Pancreas (tissue), 10 donors: ENCODE results near the gene OPCML. TPM values are rescaled to one million over a fixed set of nuclear protein-coding genes. Genes with fewer than 3 reads are reported as not detected.

ENCODE experiments used
- ATAC-seq, 4 donors: fragments of 200-7000 bp; cut with Tn5 transposase; one replicate each; pipeline versions ENCODE4 v1.8.0 to v1.9.1; 2020; ENCODE audit warnings: mild to moderate bottlenecking in 4 of 4, moderate library complexity in 4 of 4
- DNase-seq, 6 donors: peaks; one replicate each; pipeline ENCODE4 v3.0.0-alpha.2; 2020
- FAIRE-seq: peaks from 2 replicates; lab custom pipeline; 2012; peaks lifted over from hg19 to GRCh38; lab: Jason Lieb, UNC
- H3K27ac ChIP-seq, 4 donors: fragments of 200-600 bp; sonication (generic); 1 replicate in 3 of 4; 2 replicates in 1 of 4; pipeline versions ENCODE4 v1.5.0 to v1.8.0; 2020
- H3K27me3 ChIP-seq, 4 donors: fragments of 200-600 bp; one replicate each; pipeline ENCODE4 v1.8.0; 2021
- H3K36me3 ChIP-seq, 3 donors: fragments of 200-600 bp; sonication (generic) in 1 of 3; one replicate each; pipeline versions ENCODE4 v1.5.0 to v1.8.0; 2020 to 2021
- H3K4me1 ChIP-seq, 3 donors: fragments of 200-600 bp; one replicate each; pipeline ENCODE4 v1.8.0; 2021
- H3K4me3 ChIP-seq, 4 donors: fragments of 200-600 bp; sonication (generic) in 2 of 4; one replicate each; pipeline versions ENCODE4 v1.5.0 to v1.8.0; 2020 to 2021
- H3K9me3 ChIP-seq, 4 donors: fragments of 200-600 bp; one replicate each; pipeline ENCODE4 v1.8.0; 2021
- CTCF ChIP-seq, 4 donors: fragments of 200-600 bp; sonication (generic) in 3 of 4; IDR thresholded peaks; one replicate each; pipeline versions ENCODE4 v1.5.0 to v1.8.0; 2021; ENCODE audit warnings: antibody characterized with exemption in 4 of 4
- WGBS, 2 donors: extraction: QIAGEN DNeasy Blood & Tissue Kit; methylation state at CpG; one replicate each; pipeline ENCODE4 v1.1.7; 2013; 5-methylcytosine and 5-hydroxymethylcytosine counted together
- intact Hi-C, 3 donors: fragments of 100-400 bp; cut with DNase I; formaldehyde crosslinking; loops; one replicate each; pipeline versions ENCODE4 v1.11.1 to v1.14.2; 2022
- polyA plus RNA-seq, 2 donors: library from polyadenylated mRNA; stranded (reverse); fragments of 200-250 nt; gene quantifications; one replicate each; pipeline ENCODE4 v1.2.3, GENCODE V29; 2013
- total RNA-seq, 6 donors: library from RNA; stranded (reverse); fragmentation: NEBNext Ultra II Directional in 4 of 6; extraction: Animal tissue kit (Norgen Biotek cat#: 25700) in 4 of 6; gene quantifications; one replicate each; pipeline versions ENCODE4 v1.2.1 to v1.2.4, GENCODE V29; 2021 to 2023
- donor health status: healthy with polysubstance abuse.
- donor health status: DM: no; HTN: no; CAD: no; lungs with moderate emphysema.
- donor health status: DM: no; HTN: no; CAD: no.
- donor health status: control.
- donor health status: control.
- donor health status: Bipolar disorder and iron deficiency.
- donor health status: DM: yes; HTN: yes; CAD: no.
- donor health status: DM: no; HTN: no; CAD: no.
- donor health status: DM: no; HTN: no; CAD: no.
- donor health status: DM: yes; HTN: yes; CAD: no.

The OPCML gene
- total and polyA plus RNA-seq, 8 donors: 0.05 to 0.31 (median 0.19) TPM

- no peaks in the 10 kb centered on the region for H3K4me1 ChIP-seq
- H3K36me3 ChIP-seq: no peaks in the 10 kb centered on the region
- no peak overlapping the region for H3K4me3 ChIP-seq
- no peak for TF ChIP-seq CTCF (IDR thresholded peaks at IDR 0.05)
- ATAC-seq (no peak), DNase-seq (no peak), FAIRE-seq (no peak)
- intact Hi-C loops: no loop called here
- no peak overlapping the region for H3K27ac ChIP-seq
- WGBS, 2 donors: 65 to 78% methylated on average over 4 of the region's 4 CpGs
- no peaks in the 10 kb centered on the region for H3K27me3 ChIP-seq
- no peaks in the 10 kb centered on the region for H3K9me3 ChIP-seq
Observed at GRCh38 chr11:132631989-132632388, 900.3 kb downstream of the OPCML start.

- FAIRE-seq (no peak), ATAC-seq (no peak), DNase-seq (no peak)
- H3K9me3 ChIP-seq: no peaks in the 10 kb centered on the region
- H3K36me3 ChIP-seq: no peaks in the 10 kb centered on the region
- no peak overlapping the region for H3K27ac ChIP-seq
- H3K27me3 ChIP-seq: no peaks in the 10 kb centered on the region
- no peak overlapping the region for H3K4me3 ChIP-seq
- 69 to 92% methylated on average over 3 of the region's 3 CpGs for WGBS, 2 donors
- intact Hi-C loops: no loop called here
- no peaks in the 10 kb centered on the region for H3K4me1 ChIP-seq
- no peak for TF ChIP-seq CTCF (IDR thresholded peaks at IDR 0.05)
Observed at GRCh38 chr11:132627981-132628380, 904.3 kb downstream of the OPCML start.

- ATAC-seq (no peak), FAIRE-seq (no peak), DNase-seq (no peak)
- H3K4me1 ChIP-seq: no peaks in the 10 kb centered on the region
- no peak overlapping the region for H3K27ac ChIP-seq
- H3K27me3 ChIP-seq: no peaks in the 10 kb centered on the region
- no peaks in the 10 kb centered on the region for H3K36me3 ChIP-seq
- TF ChIP-seq CTCF (IDR thresholded peaks at IDR 0.05): no peak
- intact Hi-C loops: no loop called here
- 24 to 58% methylated on average over 2 of the region's 2 CpGs for WGBS, 2 donors
- no peak overlapping the region for H3K4me3 ChIP-seq
- no peaks in the 10 kb centered on the region for H3K9me3 ChIP-seq
Observed at GRCh38 chr11:132626446-132626845, 905.9 kb downstream of the OPCML start.

GRCh38 chr11:132623511-132623910 lies 908.8 kb downstream of the OPCML start:
- H3K4me1 ChIP-seq: no peaks in the 10 kb centered on the region
- no peak overlapping the region for H3K4me3 ChIP-seq
- no peak for FAIRE-seq
- no peak for DNase-seq
- no peaks in the 10 kb centered on the region for H3K36me3 ChIP-seq
- no peaks in the 10 kb centered on the region for H3K27me3 ChIP-seq
- WGBS, 2 donors: 51 to 71% methylated on average over 4 of the region's 4 CpGs
- H3K9me3 ChIP-seq: no peaks in the 10 kb centered on the region
- no peak for TF ChIP-seq CTCF (IDR thresholded peaks at IDR 0.05)
- H3K27ac ChIP-seq: no peak overlapping the region
- no peak for ATAC-seq
- intact Hi-C loops: no loop called here

- no peaks in the 10 kb centered on the region for H3K9me3 ChIP-seq
- intact Hi-C loops: no loop called here
- no peak for ATAC-seq
- H3K4me1 ChIP-seq: no peaks in the 10 kb centered on the region
- no peak for TF ChIP-seq CTCF (IDR thresholded peaks at IDR 0.05)
- WGBS, 2 donors: 68 to 78% methylated on average over 6 of the region's 6 CpGs
- DNase-seq: no peak
- FAIRE-seq: no peak
- no peaks in the 10 kb centered on the region for H3K27me3 ChIP-seq
- H3K27ac ChIP-seq: no peak overlapping the region
- H3K4me3 ChIP-seq: no peak overlapping the region
- H3K36me3 ChIP-seq: no peaks in the 10 kb centered on the region
Observed at GRCh38 chr11:132621976-132622580, 910.2 kb downstream of the OPCML start.
